AG09309 (cell line): ENCODE measurements around the gene SPDYE2.
"Not testable (repeated sequence)": the region's sequence is repeated elsewhere in the genome, so short reads cannot be mapped to it uniquely, and the experiment has no call there.

Experiments
- DNase-seq: peaks from one replicate; pipeline ENCODE4 v3.0.0-alpha.2; 2010; ENCODE audit warnings: low read depth
- H3K4me3 ChIP-seq: 2 replicates; pipeline ENCODE4 v1.5.1; 2011; ENCODE audit warnings: mild to moderate bottlenecking, low read depth, low read length, moderate library complexity; ENCODE audit not compliant: control insufficient read depth
- CTCF ChIP-seq: IDR thresholded peaks from 2 replicates; pipeline ENCODE4 v1.5.1; 2011; ENCODE audit warnings: mild to moderate bottlenecking, low read depth, low read length, inconsistent platforms; ENCODE audit not compliant: insufficient read depth, control insufficient read depth; ENCODE audit errors: missing control alignments

Gene SPDYE2

GRCh38 chr7:102531583-102531982 is 19.4 kb upstream of the SPDYE2 start:
- not testable (repeated sequence) for DNase-seq, H3K4me3 ChIP-seq

- DNase-seq: not testable (repeated sequence)
Measured at GRCh38 chr7:102532127-102532526, 18.9 kb upstream of the SPDYE2 start.

GRCh38 chr7:102535062-102535615 is 15.9 kb upstream of the SPDYE2 start:
- DNase-seq, H3K4me3 ChIP-seq: not testable (repeated sequence)

More at GRCh38 chr7:102532127-102532526, 18.9 kb upstream of the SPDYE2 start:
- not testable (repeated sequence) for H3K4me3 ChIP-seq

GRCh38 chr7:102540604-102541003 is 10.4 kb upstream of the SPDYE2 start:
- not testable (repeated sequence) for DNase-seq, H3K4me3 ChIP-seq

- H3K4me3 ChIP-seq, DNase-seq: not testable (repeated sequence)
Measured at GRCh38 chr7:102542083-102542482, 8.9 kb upstream of the SPDYE2 start.

- not testable (repeated sequence) for DNase-seq, H3K4me3 ChIP-seq
Measured at GRCh38 chr7:102542771-102543170, 8.3 kb upstream of the SPDYE2 start.

- not testable (repeated sequence) for H3K4me3 ChIP-seq, DNase-seq
Measured at GRCh38 chr7:102543596-102543995, 7.4 kb upstream of the SPDYE2 start, which contains the start of gene UPK3BL2. Gene UPK3BL2 (minus strand): TSS chr7:102543696. CDS start chr7:102543636, 60 bp downstream.

- not testable (repeated sequence) for DNase-seq, H3K4me3 ChIP-seq
Measured at GRCh38 chr7:102544372-102544771, 6.7 kb upstream of the SPDYE2 start.

- H3K4me3 ChIP-seq, DNase-seq: not testable (repeated sequence)
Measured at GRCh38 chr7:102545288-102545687, 5.7 kb upstream of the SPDYE2 start.

- H3K4me3 ChIP-seq, DNase-seq: not testable (repeated sequence)
Measured at GRCh38 chr7:102546353-102546752, 4.7 kb upstream of the SPDYE2 start.

GRCh38 chr7:102568620-102569019 is 17.6 kb downstream of the SPDYE2 start:
- not testable (repeated sequence) for H3K4me3 ChIP-seq, DNase-seq

GRCh38 chr7:102572261-102573239 is 21.5 kb downstream of the SPDYE2 start, which contains the start of gene POLR2J3:
Gene POLR2J3 (minus strand): TSS chr7:102572583. CDS start chr7:102572521, 62 bp downstream.
- H3K4me3 ChIP-seq: peak within 1 kb of the TSS; percentile 45
- TF ChIP-seq CTCF: peak; percentile 45
- peak; percentile 45 for DNase-seq

GRCh38 chr7:102574607-102575006 is 23.6 kb downstream of the SPDYE2 start:
- H3K4me3 ChIP-seq, DNase-seq: not testable (repeated sequence)

GRCh38 chr7:102576363-102576762 is 25.3 kb downstream of the SPDYE2 start:
- H3K4me3 ChIP-seq: not testable (repeated sequence)

GRCh38 chr7:102577315-102578240 is 26.6 kb downstream of the SPDYE2 start:
- H3K4me3 ChIP-seq, DNase-seq: not testable (repeated sequence)

More at GRCh38 chr7:102576363-102576762, 25.3 kb downstream of the SPDYE2 start:
- not testable (repeated sequence) for DNase-seq

- not testable (repeated sequence) for H3K4me3 ChIP-seq, DNase-seq
Measured at GRCh38 chr7:102578486-102578885, 27.5 kb downstream of the SPDYE2 start.
